T-helper 2 cell treated with Interferon-gamma antibody and Interleukin-4, amounts not matched to agents 100 ng/mL and 5 ng/mL, for 36 hours (primary cell): ENCODE measurements around the gene DPP10. TPM values are rescaled to one million over a fixed set of nuclear protein-coding genes. Genes with fewer than 3 reads are reported as not detected.

ENCODE experiments used
- intact Hi-C: fragments of 100-400 bp; cut with micrococcal nuclease; formaldehyde crosslinking; loops from one replicate; pipeline ENCODE4 v1.15.1; 2023
- total RNA-seq: library from RNA; stranded (reverse); gene quantifications from 2 replicates; pipeline ENCODE4 v1.2.3, GENCODE V29; 2022

The DPP10 gene
- total RNA-seq, 1 donor from 2014 or later: not detected

DNA sequence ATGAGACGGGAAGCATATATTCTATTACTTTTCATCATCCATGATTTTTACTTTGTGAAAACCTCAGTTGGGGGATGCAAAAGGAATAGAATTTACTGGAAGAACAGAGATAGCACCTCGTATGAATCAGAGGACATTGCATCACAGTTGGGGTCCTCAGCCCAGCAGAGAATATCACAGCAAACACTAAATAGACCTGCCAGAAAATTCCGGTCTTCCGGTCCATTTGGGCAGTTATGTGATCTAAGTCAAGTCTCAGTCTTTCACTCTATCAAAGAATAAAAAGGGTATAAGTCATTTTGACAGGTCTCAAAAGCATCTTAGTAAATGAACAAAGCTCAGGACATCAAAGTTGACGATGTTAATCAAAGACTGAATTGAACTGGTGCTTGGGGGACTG, 1100.6 kb downstream of the DPP10 start:
- intact Hi-C loops: no loop called here

DNA sequence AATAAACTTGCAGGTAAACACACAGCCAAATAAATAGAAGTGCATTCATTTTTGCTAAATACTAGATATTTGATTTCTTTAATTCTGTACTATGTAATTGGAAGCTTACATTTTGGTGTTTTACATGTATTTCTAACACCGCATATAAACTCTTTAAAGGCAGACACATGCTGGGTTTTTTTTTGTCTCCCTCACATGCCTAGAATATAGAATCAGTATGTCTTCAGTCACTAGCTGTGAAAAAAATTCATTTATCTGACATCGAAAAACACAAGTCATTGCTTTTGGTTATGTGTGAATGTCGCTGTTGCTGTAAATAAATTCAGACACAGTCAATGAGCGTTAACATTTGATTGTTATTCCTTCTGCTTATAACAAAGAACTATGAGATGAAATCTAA, 1101.0 kb downstream of the DPP10 start:
- intact Hi-C loops: no loop called here

DNA sequence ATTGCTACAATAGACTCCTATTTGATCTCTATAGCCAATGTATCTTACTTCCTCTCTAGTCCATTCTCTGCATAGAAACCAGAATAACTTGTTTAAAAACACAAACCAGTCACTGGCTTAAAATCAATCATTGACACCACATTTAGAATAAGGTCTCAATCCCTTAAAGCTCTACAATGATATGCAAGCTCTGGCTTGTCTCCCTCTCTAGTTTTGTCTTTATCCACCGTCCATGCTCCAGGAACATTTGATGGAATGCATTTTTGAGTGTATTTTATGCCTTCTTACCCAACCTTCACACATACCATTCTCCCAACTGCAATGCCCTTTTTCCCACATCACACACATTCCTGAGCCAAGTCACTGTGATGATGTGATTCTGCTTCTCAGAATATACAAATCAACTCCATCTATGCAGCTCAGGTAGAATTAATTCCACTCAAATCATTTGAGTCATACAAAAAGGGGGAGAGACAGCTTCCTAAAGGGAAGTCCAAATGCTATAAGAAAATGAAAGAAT, 1107.2 kb downstream of the DPP10 start:
- intact Hi-C loops: no loop called here

DNA sequence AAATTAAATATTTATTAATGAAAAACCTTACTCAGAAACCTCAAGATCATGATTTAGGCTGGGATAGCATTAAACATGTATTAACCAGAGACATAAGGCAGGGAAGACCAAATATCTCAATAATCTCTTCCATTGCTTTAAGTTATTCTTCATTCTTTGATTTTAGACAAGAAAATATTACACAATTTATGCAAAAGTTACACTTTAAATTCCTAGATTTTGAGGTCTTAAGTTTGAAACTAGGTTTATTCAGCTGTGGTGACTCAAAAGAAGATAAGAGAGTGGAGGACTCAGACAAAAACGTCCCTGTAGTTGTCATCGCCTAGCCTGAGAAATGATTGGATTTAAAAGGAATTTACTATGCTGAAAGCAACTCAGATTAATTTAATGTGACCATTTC, 1110.3 kb downstream of the DPP10 start:
- intact Hi-C loops: no loop called here

DNA sequence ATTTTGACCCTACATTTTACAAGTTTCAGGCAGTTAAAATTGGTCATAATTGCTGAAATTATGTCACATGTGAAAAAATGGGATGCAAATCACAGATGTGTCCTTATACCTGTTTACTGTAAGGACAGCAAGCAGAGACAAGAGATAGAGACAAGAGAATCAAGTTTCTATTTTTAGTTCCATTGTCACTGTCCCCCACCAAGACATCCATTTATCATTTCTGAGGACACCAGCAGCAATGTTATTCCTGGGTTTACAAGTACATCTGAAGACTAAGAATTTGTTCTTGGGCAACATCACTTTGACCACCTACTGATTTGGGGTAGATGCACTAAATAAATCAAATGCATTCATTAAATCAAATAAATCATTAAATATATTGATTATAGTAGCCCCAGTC, 1111.7 kb downstream of the DPP10 start:
- intact Hi-C loops: no loop called here

DNA sequence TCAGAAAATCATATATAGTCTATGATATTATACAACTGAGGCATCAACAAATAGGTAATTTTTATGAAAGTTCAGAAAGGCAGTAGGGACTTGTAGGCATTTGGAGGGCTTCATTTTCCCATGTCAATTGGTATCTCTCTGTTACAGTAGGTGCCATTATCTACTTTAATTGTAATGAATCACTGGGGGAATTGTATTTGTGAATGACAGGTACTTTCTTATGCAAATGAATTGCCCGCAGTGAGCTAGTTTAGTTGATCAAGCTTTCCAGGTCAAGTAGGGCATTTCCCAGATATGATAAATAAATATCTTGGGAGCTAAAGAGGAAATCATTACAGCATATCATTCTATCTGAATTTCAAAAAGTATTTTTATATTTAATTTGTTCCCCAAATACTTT, 1116.3 kb downstream of the DPP10 start:
- intact Hi-C loops: no loop called here

DNA sequence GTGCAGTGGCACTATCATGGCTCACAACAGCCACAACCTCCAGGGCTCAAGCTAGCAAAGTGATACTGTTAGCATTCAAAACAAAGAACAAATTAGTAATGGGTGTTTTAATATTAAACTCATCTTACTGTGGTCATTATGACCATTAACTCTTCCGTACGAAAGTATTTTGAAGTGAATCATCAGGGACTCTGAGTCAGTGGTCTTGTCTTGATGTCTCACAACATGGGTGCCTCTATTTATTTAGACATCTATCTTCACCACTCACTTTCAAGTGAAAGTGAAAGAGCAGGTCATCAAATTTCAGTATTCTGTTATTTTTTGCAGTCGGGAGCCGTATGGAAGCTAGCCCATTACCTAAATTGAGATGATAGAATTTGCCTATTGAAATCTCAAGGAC, 1118.2 kb downstream of the DPP10 start:
- intact Hi-C loops: no loop called here

DNA sequence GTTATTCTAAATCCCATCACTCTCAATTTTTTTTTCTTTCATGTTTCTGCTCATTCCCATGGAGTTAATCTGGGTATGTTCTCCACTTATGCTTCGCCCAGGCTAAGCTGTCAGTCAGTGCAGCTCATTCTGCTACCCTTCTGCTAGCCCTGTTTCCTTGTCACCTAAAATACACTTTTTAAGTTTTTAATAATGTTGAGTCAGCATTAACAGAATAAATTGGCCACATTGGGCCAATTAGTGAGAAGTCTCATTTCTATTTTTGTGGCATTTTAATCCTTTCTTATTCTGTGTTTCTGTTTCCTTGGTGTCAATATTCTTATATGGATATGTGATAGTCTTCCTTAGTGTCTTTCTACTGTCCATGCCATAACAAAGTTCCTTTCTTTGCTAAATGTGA, 1126.2 kb downstream of the DPP10 start:
- intact Hi-C loops: no loop called here

DNA sequence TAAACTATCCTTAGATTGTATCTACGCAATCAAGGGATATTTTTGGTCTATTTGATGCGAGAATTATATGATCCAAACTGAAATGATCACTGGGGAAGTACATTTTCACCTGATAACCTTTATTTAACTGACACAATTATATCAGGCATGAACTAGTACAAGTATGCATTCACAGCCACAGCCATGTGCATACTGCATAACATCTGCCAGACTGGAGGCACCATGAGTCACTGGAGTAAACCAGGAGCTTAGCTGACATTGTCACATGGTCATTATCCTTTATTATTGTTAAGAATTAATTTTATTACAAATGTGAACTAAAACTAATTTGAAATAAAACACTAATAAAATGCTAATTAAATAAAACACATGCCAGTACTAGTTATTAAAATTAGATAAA, 1127.1 kb downstream of the DPP10 start:
- intact Hi-C loops: no loop called here

DNA sequence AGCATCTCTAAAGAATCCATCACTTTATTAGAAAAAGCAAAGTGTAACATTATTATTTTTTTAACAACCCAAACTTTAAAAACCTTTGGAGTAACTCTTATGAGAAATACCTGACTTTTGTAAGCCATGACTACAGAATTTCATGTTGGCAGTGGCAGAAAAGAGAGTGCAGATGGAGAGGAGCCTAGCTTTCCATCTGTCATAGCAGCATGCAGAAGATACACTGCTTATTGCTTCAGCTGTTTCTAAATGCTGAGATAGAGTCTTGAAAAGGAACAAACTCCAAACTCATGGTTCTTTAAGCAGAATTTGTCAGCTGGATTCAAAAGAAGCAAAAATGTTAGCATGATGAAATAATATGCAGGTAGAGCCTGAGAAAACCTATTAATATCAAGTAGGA, 1130.3 kb downstream of the DPP10 start:
- intact Hi-C loops: no loop called here

DNA sequence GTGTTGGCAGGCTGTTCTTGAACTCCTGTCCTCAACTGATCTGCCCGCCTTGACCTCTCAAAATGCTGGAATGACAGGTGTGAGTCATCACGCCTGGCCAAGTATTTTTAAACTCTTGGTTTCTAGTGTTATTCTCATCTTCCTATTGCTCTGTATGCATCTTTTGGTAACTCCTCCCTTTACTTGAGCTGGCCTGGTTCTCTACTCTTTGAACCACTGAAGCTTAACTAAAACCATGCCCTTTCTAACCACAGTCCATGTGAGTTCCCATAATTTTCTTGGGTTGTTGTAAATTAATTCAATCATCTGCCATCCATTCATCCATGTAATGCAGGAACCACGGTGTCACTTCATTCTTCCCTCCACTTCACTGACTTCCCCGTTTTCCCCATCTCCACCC, 1131.3 kb downstream of the DPP10 start:
- intact Hi-C loops: no loop called here

DNA sequence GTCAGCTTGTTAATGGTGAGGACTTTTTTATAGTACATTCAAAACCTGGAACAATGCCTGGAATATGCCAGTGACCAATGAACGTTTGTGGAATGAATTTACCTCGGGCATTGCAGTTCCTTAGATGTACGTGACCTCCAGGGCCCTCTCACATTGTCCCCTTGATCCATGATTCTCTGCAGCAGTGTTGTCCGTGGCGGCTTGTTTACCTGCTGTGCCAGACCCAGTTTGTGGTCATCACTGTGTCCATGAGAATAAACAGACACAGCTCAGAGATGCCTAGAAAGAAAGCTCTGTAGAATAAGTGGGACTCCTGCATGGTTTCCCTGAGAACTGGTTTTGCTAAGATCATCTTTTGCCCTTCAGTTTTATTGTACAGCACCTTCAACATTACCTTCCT, 1132.2 kb downstream of the DPP10 start:
- intact Hi-C loops: no loop called here

DNA sequence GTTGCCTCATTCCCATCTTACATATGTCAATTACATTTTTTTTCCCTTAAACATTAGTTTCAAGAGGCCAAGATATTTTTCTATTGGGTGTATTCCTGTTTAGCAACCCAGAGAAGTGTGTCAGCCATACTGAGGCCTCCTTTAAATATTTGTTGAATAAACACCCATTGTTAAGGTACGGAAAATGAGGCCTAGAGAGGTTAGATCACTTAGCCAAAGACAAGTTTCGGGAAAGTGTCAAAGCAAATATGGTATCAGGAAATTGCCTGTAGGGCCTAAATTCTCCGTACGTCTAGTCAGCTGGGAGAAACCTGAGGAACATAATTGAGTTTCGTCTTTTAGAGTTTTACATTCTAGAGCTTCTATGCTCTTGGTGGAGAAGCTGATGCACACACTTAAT, 1138.3 kb downstream of the DPP10 start:
- intact Hi-C loops: no loop called here

DNA sequence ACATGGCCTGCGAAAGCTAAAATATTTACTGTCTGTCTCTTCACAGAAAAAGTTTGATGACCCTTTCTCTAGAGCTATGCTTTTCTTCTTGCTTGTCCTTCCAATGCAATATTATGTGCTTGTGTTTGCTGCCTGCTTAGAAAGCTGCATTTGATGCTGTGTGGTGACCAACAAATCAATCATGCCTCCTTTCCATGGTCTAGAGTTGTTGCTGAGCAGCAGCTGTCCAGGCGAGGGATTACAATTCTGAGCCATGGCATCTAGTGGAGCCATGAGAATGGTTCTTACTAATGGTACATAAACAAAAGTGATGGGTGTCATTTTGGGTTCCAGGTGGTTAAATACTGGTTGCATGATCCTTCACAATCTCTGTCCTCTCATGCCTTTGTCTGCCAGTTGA, 1142.1 kb downstream of the DPP10 start:
- intact Hi-C loops: no loop called here

DNA sequence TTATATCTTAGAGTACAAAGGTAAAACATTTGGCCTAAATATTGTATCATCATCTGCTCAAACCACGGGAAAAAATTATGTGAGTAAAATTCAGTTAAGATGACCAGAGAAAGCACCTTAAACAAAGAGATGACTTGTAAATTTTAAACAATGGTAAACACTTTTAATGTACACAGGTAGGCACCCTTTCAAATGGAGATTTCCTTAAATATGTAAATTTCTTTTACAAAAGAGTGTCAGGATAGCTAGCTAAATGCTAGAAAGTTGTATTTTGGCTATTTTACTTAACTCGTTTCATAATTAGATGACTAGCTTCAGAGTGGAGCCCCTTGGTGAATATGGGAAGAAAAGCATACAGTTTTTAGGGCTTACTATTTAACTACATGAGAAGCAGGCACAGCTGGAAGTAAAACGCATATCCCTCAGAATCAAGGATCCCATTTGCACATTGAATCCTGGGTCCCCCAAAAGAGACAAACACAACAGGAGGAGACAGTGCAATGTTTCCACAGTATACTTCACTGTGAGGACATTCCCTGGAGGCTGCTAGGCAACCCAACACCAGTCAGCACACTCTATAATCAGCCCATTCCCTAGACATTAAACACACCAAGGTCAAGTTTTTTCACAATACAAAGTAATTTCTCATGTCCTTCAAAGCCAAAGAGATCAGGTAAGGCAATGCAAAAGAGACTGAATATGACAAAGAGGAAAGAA, 1154.4 kb downstream of the DPP10 start:
- intact Hi-C loops: no loop called here

DNA sequence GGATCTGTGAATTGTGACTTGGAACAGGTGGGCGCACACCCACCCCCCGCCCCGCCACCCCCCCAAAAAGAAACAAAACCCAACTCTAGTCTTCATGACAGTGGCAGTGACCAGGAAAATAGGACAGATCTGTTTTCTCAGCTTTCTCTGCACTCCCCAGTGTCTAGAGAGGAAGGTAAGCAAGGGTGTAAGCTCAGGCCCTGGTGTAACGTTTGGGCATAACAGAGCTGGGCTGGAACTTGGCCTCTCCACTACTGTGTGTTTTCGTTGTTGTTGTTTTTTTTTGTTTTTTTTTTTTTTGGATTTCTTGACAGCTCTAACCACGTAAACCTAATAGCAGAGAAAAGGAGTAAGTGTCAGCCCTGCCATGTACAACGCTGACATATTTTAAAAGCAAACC, 1160.8 kb downstream of the DPP10 start:
- intact Hi-C loops: no loop called here

DNA sequence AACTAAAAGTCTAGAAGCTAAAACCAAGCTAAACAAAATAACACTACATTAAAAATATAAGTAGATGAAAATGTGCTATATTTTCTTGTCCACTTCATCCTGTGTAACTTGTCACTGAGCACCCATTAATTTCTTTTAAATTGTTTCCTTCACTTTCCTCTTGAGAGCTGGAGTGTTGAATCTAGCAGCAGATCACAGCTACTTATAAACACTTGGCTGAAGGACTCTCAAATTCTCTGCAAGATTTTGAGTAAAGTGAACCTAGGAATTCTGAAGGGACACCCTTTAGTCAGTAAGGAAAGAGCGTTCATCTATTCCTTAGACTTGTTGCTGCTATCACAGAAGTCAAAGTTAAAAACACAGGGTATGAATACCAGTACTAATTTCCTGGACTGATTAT, 1163.9 kb downstream of the DPP10 start:
- intact Hi-C loops: no loop called here

DNA sequence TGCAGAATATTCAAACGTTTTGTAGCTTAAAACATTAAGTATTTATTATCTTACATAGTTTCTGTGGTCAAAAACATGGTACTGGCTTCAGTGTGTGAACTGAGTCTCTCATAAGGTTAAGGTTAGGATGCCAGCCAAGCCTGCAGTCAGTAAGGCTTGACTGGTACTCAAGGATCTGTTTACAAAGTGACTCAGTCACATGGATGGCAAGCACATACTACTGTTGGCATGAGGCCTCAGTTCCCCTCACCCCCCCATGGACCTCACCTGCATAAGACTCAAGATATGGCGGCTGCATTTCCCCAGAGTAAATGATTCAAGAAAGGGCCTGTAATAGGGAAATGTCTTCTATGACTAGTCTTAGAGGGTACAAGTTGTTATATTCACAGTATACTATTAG, 1167.5 kb downstream of the DPP10 start:
- intact Hi-C loops: no loop called here

DNA sequence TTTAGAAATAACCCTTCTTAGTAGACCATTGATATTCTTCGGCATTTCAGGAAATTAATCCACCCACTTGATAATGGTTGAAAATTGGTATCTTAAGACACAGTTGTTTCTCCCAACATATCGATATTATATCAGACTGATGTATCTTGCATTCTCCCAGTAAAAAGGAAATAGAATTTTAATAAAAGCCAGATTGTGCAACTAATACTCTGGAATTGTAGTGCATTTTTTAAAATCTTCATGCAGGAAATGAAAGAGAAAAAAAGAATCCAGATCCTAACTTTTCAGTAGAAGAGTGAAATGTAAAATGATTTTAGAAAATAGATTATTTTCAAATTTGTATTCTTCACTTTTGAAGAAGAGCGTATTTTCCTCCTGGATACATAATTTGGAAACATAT, 1168.4 kb downstream of the DPP10 start:
- intact Hi-C loops: no loop called here

DNA sequence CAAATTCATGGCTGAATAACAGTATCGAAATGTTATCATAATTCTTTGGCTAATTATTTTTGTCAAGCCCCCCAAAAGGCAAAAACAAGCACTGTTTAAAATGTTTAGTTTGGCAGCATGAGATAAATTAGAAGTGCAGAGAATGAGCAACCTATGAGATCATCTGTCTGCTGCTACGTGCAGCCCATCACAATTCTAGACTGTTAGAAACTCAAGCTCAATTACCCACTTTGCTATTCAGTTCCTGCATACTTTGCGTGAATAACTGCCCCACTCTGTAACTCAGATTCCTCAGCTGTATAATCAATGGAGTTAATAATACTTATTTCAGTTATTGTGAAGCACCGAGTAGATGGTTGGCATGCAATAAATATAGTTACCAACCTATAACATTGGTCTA, 1181.9 kb downstream of the DPP10 start:
- intact Hi-C loops: no loop called here

DNA sequence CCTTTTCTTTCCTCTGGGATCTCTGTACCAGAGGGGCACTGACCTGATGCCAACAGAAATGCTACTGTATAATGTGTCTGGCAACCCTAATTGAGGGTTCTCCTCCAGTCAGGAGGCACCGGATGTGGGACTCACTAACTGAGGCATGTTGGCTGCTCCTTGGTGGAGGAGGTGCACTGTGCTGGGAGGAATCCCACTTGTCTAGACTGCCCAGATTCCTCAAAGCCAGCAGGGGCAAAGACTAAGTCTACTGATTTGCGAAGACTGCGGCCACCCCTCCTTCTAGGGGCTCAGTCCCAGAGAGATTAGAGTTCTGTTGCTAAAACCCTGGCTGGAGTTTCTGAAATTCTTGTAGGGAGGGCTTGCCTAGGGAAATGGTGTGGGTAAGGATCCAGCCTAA, 1192.1 kb downstream of the DPP10 start:
- intact Hi-C loops: no loop called here

DNA sequence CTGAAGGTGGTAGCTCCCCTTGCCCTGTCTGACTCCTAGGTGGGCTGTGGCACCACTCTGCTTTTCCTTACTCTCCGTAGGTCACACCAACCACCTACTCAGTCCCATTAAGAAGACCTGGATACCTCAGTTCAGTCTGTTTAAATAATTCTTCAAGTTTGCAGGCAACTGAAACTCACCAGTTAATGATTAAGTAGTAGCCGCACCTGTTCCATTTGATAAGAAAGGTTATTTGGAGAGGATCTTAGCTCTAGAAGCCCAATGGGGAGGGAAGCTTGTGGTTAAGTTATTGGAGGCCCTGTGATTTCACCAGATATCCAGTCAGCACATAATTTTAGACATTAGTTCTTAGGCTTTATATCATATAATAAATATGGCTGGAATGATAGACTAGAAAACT, 1193.0 kb downstream of the DPP10 start:
- intact Hi-C loops: no loop called here

DNA sequence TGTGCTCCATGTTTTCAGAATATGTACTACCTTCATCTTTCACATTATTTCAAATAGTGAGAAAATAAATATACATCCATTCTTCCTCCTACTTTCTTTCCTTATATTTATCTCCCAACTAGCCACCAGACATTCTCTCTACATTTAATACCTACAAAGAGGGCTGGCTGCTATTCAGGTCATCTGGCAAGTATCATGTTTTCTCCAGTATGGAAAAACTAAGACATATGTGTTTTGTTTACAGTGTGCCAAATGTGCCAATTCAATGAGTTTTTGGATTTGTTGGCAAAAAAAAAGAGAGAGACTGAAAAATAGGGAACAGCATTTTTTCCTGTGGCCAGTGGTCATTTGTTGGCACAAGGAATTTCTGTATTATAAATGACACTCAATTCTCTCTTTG, 1207.3 kb downstream of the DPP10 start:
- intact Hi-C loops: no loop called here

DNA sequence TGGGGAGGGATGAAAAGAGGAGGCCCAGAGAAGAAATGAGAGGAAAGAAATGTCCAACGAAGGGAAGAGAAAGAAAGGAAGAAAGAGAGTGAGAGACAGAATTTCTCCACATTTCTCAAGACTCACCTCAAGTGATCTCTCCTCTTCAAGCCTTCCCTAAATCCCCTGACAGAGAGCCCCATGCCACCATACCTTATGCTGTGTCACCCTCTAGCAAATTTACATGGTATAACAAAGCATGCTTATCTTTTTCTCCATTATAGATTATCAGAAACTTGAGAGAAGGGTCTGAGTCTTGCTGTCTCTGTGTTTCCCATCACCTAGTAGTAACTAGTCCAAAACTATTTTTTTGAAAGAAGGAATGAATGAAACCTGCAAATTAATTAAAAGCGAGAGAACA, 1208.4 kb downstream of the DPP10 start:
- intact Hi-C loops: no loop called here
